ENCODE results near the gene NDOR1. TPM values are rescaled to one million over a fixed set of nuclear protein-coding genes. Genes with fewer than 3 reads are reported as not detected.
"Not testable (repeated sequence)": the region's sequence is repeated elsewhere in the genome, so short reads cannot be mapped to it uniquely, and the experiment has no call there.

The NDOR1 gene
- total and polyA plus RNA-seq, 5 donors, result 5.1 to 7.9 (median 5.3) TPM

DNA sequence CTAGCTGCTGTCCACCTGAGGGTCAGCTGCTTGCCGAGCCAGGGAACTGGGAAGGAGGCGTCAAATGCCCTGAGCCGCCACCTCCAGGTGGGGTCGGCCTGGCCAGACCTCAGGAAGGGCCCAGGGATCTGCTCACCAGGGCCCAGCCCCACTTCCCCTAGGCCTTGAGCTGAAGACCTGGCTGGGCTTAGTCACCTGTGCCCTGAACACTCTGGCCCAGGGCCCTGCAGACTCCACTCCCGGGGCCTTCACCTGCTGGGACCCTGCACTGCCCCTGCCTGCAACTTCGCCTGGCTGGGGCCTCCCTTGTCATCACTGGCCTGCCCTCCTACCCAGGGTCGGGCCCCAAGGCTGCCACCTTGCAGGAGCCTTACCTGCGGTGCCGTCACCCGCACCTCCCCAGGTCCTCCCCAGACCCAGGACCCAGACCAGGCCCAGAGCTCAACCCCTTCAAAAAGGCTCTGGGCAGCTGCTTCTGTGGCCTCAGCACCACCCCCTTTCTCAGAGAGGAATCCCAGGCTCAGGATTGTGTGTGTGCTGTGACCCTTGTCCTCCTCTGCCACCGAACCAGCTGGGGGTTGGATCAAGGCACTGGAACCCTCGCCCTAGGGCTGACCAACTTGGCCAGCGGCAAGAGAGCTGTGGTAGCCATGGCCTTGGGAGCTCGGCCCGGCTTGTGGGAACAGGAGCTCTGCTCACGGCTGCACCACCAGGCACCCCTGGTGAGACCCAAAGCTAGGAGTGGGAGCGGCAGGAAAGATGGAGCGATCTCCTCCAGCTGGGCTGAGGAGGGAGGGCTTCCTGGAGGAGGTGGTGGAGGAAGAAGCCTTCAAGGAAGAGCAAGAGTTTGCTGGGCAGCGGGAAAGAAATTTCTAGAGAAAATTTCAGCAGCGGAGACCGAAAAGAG, 48.5 kb downstream of the NDOR1 start:
- WGBS, result 64% methylated on average over 21 of the region's 21 CpGs
- Histone ChIP-seq H3K4me1 (ENCODE audit: control insufficient read depth, insufficient read depth, low read length) (peaks cover 7% of the 10 kb centered on the region), H3K27me3 (ENCODE audit: control insufficient read depth, insufficient read depth) (no peaks in the 10 kb centered on the region), H3K4me3 (ENCODE audit: low read length) (peak overlapping the region; percentile 90), H3K27ac (ENCODE audit: low read length) (no peak overlapping the region), H3K9me3 (ENCODE audit: control insufficient read depth, low read length) (no peaks in the 10 kb centered on the region)
- ATAC-seq (peak in 1 of 2 donors; percentile 2), DNase-seq (no peak)
- intact Hi-C loops (cut with DNase I), result no loop called here

DNA sequence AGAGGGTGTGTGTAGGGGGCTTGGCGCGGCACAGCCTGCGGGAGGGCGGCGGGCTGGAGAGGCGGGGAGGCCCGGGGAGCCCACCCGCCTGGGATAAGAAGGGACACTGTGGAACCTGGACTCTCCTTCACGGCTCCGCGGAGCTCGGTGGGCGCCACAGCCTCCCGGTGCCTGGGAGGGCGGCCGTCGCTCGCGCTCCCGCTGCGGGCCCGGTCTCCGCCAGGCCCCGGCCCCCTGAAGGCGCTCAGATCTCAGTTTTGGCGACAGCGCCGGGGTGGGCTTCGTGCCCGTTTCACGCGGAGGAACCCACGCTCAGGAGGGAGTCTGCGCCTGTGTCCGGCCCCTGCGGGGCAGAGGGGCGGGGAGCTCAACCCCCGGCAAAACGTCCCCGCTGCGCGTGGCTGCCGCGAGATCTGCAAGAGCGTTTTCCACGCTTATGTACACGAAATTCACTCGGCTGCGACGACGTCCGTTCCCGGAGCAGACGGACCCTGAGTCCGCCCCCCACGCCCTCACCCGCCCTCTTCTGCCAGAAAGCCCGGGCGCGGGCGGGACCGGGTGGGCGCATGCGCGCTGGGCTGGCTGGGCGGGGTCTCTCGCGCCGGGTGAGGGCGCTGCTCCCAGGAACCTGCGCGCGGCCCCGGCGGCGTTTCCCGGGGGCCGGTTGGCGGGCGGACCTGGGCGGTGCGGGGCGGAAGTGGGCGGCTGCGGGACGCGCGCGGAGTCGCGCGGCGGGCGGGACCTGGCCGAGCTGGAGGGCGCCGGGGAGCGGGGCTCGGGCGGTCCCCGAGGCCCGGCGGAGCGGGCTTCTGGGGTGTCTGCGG, 49.3 kb downstream of the NDOR1 start, which contains the start of gene NELFB:
NELFB (plus strand) TSS at position 704 of the 824 bp plus-strand sequence.
- Histone ChIP-seq H3K9me3 (ENCODE audit: control insufficient read depth, low read length) (no peaks in the 10 kb centered on the region), H3K4me3 (ENCODE audit: low read length) (peak within 1 kb of the TSS; percentile 90), H3K27me3 (ENCODE audit: control insufficient read depth, insufficient read depth) (no peaks in the 10 kb centered on the region), H3K4me1 (ENCODE audit: control insufficient read depth, insufficient read depth, low read length) (peaks cover 7% of the 10 kb centered on the region), H3K27ac (ENCODE audit: low read length) (peak within 1 kb of the TSS; percentile 46)
- intact Hi-C loops (cut with DNase I), result no loop called here
- peak; percentile 95 to 98 (median 98) for DNase-seq
- WGBS, result 1% methylated on average over 105 of the region's 105 CpGs
- peak; percentile 86 to 89 for ATAC-seq

DNA sequence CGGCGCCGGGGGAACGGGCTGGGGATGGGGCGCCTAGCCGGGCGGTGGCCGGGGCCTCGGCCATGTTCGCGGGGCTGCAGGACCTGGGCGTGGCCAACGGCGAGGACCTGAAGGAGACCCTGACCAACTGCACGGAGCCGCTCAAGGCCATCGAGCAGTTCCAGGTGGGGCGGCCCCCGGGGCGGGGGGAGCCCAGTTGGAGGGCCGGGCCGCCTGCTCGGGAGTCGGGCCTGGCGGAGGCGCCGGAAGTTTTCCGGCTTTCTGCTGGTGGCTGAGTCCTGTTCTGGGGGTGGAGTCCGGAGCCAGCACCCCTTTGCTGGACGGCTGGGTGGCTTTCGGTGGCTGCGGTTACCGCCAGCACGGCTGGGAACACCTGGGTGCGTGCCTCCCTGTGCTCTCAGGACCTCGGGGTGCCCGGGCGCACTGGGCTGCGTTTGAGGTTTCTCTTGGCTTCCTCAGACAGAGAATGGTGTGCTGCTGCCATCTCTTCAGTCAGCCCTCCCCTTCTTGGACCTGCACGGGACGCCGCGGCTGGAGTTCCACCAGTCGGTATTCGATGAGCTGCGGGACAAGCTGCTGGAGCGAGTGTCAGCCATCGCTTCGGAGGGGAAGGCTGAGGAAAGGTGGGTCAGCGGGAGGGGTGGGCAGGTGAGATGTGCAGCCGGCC, 50.1 kb downstream of the NDOR1 start:
- no peaks in the 10 kb centered on the region for H3K27me3 ChIP-seq (ENCODE audit: control insufficient read depth, insufficient read depth)
- peak overlapping the region; percentile 10 for H3K27ac ChIP-seq (ENCODE audit: low read length)
- H3K4me3 ChIP-seq (ENCODE audit: low read length), result peak overlapping the region; percentile 90
- WGBS, result 2% methylated on average over 51 of the region's 51 CpGs
- H3K4me1 ChIP-seq (ENCODE audit: control insufficient read depth, insufficient read depth, low read length), result peaks cover 4% of the 10 kb centered on the region
- ATAC-seq, result peak; percentile 17 to 36
- H3K9me3 ChIP-seq (ENCODE audit: control insufficient read depth, low read length), result no peaks in the 10 kb centered on the region
- intact Hi-C loops (cut with DNase I), result no loop called here
- no peak for DNase-seq

DNA sequence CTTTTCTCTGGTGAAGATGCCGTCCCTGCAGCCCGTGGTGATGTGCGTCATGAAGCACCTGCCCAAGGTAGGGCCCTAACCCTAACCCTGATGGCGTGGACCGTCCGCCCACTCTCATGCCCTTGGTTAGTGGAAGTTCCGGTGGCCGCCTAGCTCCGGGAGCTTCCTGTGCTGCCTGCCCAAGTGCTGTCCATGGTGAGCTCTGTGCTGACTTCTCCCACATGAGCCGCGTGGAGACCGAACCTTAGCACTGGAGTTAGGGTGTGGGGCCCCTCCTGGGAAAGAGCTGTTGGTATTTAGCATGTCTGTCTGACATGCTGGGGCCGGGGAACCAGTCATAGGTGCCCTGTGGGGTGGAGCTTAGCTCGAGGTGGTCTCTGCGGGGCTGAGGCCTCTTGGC, 50.9 kb downstream of the NDOR1 start:
- Histone ChIP-seq H3K27ac (ENCODE audit: low read length) (no peak overlapping the region), H3K4me1 (ENCODE audit: control insufficient read depth, insufficient read depth, low read length) (peaks cover 3% of the 10 kb centered on the region), H3K4me3 (ENCODE audit: low read length) (no peak overlapping the region), H3K9me3 (ENCODE audit: control insufficient read depth, low read length) (no peaks in the 10 kb centered on the region), H3K27me3 (ENCODE audit: control insufficient read depth, insufficient read depth) (no peaks in the 10 kb centered on the region)
- ATAC-seq, result no peak
- intact Hi-C loops (cut with DNase I), result no loop called here
- no peak for DNase-seq
- 81% methylated on average over 15 of the region's 15 CpGs for WGBS

DNA sequence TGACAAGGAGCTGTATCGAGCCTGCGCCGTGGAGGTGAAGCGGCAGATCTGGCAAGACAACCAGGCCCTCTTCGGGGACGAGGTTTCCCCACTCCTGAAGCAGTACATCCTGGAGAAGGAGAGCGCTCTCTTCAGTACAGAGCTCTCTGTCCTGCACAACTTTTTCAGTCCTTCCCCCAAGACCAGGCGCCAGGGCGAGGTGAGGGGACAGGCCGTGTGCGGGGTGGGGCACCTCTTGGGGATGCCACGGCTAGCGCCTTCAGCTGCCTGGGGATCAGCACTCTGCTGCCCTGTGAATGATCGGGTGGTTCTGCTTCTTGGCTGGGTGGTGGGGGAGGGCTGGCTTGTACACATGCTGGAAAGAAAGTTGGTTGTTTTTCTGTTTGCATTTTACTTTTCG, 51.4 kb downstream of the NDOR1 start:
- Histone ChIP-seq H3K9me3 (ENCODE audit: control insufficient read depth, low read length) (no peaks in the 10 kb centered on the region), H3K4me3 (ENCODE audit: low read length) (no peak overlapping the region), H3K27me3 (ENCODE audit: control insufficient read depth, insufficient read depth) (no peaks in the 10 kb centered on the region), H3K27ac (ENCODE audit: low read length) (no peak overlapping the region), H3K4me1 (ENCODE audit: control insufficient read depth, insufficient read depth, low read length) (peaks cover 3% of the 10 kb centered on the region)
- no peak for DNase-seq
- no peak for ATAC-seq
- WGBS, result 92% methylated on average over 15 of the region's 15 CpGs
- intact Hi-C loops (cut with DNase I), result no loop called here

DNA sequence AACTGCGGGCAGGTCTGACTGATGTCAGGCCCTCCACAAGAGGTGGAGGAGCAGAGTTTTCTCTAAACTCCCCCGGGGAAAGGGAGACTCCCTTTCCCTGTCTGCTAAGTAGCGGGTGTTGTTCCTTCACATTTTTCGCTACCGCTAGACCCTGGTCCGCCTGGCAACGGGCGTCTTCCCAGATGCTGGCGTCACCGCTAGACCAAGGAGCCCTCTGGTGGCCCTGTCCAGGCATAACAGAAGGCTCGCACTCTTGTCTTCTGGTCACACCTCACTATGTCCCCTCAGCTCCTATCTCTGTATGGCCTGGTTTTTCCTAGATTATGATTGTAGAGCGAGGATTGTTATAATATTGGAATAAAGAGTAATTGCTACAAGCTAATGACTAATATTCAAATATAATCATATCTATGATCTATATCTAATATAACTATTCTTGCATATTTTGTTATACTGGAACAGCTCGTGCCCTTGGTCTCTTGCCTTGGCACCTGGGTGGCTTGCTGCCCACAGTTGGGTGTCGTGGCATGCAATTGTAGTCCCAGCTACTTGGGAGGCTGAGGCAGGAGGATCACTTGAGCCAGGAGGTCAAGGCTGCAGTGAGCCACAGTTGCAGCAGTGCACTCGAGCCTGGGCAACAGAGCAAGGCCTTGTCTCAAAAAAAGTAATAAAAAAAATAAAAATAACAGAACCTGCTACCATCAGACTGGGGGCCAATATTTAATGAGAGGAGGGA, 56.8 kb downstream of the NDOR1 start:
- H3K4me3 ChIP-seq (ENCODE audit: low read length); H3K27ac ChIP-seq (ENCODE audit: low read length); H3K27me3 ChIP-seq (ENCODE audit: control insufficient read depth, insufficient read depth); H3K9me3 ChIP-seq (ENCODE audit: control insufficient read depth, low read length); H3K4me1 ChIP-seq (ENCODE audit: control insufficient read depth, insufficient read depth, low read length); ATAC-seq; intact Hi-C loops (cut with DNase I): not testable (repeated sequence)
- DNase-seq, result peak in 2 of 3 donors; percentile 45 to 69
- WGBS, result 34% methylated on average over 15 of the region's 15 CpGs

DNA sequence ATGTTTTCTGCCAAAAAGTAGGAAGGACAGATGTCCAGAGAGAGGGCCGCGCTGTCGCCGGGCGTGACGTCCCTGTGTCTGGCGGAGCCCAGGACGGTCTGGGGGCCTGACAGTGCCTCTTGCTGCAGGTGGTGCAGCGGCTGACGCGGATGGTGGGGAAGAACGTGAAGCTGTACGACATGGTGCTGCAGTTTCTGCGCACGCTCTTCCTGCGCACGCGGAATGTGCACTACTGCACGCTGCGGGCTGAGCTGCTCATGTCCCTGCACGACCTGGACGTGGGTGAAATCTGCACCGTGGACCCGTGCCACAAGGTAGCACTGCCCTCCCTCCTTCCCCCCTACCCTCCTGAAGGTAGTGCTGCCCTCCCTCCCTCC, 57.4 kb downstream of the NDOR1 start:
- H3K9me3 ChIP-seq (ENCODE audit: control insufficient read depth, low read length), result no peaks in the 10 kb centered on the region
- intact Hi-C loops (cut with DNase I), result no loop called here
- H3K4me1 ChIP-seq (ENCODE audit: control insufficient read depth, insufficient read depth, low read length), result no peaks in the 10 kb centered on the region
- peak in 1 of 2 donors; percentile 14 for ATAC-seq
- DNase-seq, result peak in 2 of 3 donors; percentile 16 to 64
- no peak overlapping the region for H3K27ac ChIP-seq (ENCODE audit: low read length)
- H3K27me3 ChIP-seq (ENCODE audit: control insufficient read depth, insufficient read depth), result no peaks in the 10 kb centered on the region
- H3K4me3 ChIP-seq (ENCODE audit: low read length), result no peak overlapping the region
- 94% methylated on average over 24 of the region's 24 CpGs for WGBS

DNA sequence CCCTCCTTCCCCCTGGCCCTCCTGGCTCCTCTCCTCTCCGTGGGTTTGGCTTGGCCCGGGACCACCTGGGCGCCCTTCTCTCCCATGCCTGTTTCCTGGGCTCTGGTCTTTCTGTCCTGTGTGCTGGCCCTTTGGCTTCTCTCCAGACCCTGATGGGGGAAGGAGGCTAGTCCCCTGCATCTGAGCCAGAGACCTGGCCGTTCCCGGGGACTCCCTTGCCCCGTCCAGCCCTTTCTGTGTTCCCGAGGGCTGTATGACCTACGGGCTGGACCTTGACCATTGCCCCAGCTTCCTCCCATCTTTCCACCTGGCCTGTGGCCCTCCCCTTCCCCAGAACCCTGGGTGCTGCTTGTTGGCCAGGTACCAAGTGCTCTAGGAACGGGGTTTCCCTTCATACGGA, 58.0 kb downstream of the NDOR1 start:
- no peak overlapping the region for H3K4me3 ChIP-seq (ENCODE audit: low read length)
- WGBS, result 86% methylated on average over 10 of the region's 10 CpGs
- H3K27me3 ChIP-seq (ENCODE audit: control insufficient read depth, insufficient read depth), result no peaks in the 10 kb centered on the region
- ATAC-seq (no peak), DNase-seq (peak in 1 of 3 donors; percentile 16)
- H3K27ac ChIP-seq (ENCODE audit: low read length), result no peak overlapping the region
- no peaks in the 10 kb centered on the region for H3K4me1 ChIP-seq (ENCODE audit: control insufficient read depth, insufficient read depth, low read length)
- H3K9me3 ChIP-seq (ENCODE audit: control insufficient read depth, low read length), result no peaks in the 10 kb centered on the region
- intact Hi-C loops (cut with DNase I), result no loop called here

DNA sequence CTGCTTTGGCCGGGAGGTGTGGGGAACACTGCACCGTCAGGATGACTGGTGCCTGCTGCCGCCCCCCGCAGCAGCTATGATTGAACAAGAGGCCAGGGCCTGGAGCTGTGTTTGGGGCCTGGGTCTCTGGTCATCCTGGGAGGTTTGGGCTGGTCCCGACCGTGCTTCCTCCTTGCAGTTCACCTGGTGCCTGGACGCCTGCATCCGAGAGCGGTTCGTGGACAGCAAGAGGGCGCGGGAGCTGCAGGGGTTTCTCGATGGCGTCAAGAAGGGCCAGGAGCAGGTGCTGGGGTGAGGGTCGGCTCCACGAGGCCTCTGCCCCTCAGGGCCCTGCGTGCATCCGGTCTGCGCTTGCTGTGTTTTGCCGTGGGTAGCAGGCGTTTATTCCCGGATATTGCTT, 58.6 kb downstream of the NDOR1 start:
- H3K27me3 ChIP-seq (ENCODE audit: control insufficient read depth, insufficient read depth), result no peaks in the 10 kb centered on the region
- intact Hi-C loops (cut with DNase I), result no loop called here
- peaks cover 4% of the 10 kb centered on the region for H3K4me1 ChIP-seq (ENCODE audit: control insufficient read depth, insufficient read depth, low read length)
- no peaks in the 10 kb centered on the region for H3K9me3 ChIP-seq (ENCODE audit: control insufficient read depth, low read length)
- no peak overlapping the region for H3K4me3 ChIP-seq (ENCODE audit: low read length)
- DNase-seq (no peak), ATAC-seq (no peak)
- WGBS, result 94% methylated on average over 22 of the region's 22 CpGs
- H3K27ac ChIP-seq (ENCODE audit: low read length), result no peak overlapping the region

DNA sequence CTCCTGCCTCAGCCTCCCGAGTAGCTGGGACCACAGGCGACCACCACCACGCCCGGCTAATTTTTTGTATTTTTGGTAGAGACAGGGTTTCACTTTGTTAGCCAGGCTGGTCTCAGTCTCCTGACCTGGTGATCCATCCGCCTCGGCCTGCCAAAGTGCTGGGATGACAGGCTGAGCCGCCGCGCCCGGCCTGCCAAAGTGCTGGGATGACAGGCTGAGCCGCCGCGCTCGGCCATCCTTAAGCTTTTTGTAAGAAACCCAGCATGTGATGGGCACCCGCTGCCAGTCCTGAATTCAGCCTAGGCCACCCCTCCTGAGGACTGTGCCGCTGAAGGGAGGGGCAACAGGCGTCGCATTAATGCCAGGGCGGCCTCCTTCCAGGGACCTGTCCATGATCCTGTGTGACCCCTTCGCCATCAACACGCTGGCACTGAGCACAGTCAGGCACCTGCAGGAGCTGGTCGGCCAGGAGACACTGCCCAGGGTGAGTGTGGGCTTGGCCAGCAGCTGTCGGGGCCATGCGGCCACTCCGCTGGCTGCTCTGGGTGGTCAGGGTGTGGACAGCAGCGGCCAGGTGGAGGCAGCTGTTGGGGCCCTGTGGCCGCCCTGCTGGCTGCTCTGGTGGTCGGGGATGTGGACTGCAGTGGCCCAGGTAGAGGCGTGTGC, 60.1 kb downstream of the NDOR1 start:
- no peak for DNase-seq
- Histone ChIP-seq H3K27ac (ENCODE audit: low read length) (no peak overlapping the region), H3K4me1 (ENCODE audit: control insufficient read depth, insufficient read depth, low read length) (peaks cover 10% of the 10 kb centered on the region), H3K9me3 (ENCODE audit: control insufficient read depth, low read length) (no peaks in the 10 kb centered on the region), H3K4me3 (ENCODE audit: low read length) (no peak overlapping the region), H3K27me3 (ENCODE audit: control insufficient read depth, insufficient read depth) (no peaks in the 10 kb centered on the region)
- WGBS, result 96% methylated on average over 29 of the region's 29 CpGs
- no peak for ATAC-seq
- intact Hi-C loops (cut with DNase I), result no loop called here
